HL-60 (cell line): ENCODE data around the gene RNF145.

ENCODE experiments used
- DNase-seq, 2 experiments: peaks; one replicate each; pipeline ENCODE4 v3.0.0-alpha.2; 2010 to 2020; ENCODE audit warnings: low read depth in 1 of 2, low spot score in 1 of 2
- H3K27ac ChIP-seq: fragments of 250-450 bp; sonication (Bioruptor Pico); replicated peaks from 2 replicates; pipeline ENCODE4 v1.5.1; 2020; ENCODE audit warnings: mild to moderate bottlenecking, moderate library complexity
- H3K27me3 ChIP-seq: fragments of 250-450 bp; sonication (Bioruptor Pico); 2 replicates; pipeline ENCODE4 v1.5.1; 2021; ENCODE audit warnings: mild to moderate bottlenecking, moderate library complexity; ENCODE audit not compliant: insufficient read depth, poor library complexity, severe bottlenecking
- H3K4me3 ChIP-seq: replicated peaks from 2 replicates; pipeline ENCODE4 v1.5.1; 2011; ENCODE audit warnings: mild to moderate bottlenecking, control low read depth, low read length; ENCODE audit not compliant: insufficient read depth
- GABPA ChIP-seq: IDR thresholded peaks from 2 replicates; pipeline ENCODE4 v1.6.1; 2012; ENCODE audit warnings: low read depth
- POLR2AphosphoS5 ChIP-seq: IDR thresholded peaks from 2 replicates; pipeline ENCODE4 v1.6.1; 2012; ENCODE audit warnings: low read depth
- SPI1 ChIP-seq: IDR thresholded peaks from 2 replicates; pipeline ENCODE4 v1.6.1; 2012; ENCODE audit warnings: low read depth, mild to moderate bottlenecking, borderline replicate concordance
- TF ChIP-seq, protein P1 (sequence below): IDR thresholded peaks from 2 replicates; pipeline ENCODE4 v1.6.1; 2012; ENCODE audit warnings: low read depth; ENCODE audit not compliant: insufficient replicate concordance
- TF ChIP-seq, protein P2 (sequence below): IDR thresholded peaks from one replicate; pipeline ENCODE4 v1.5.1; 2011; ENCODE audit warnings: low read length, control low read depth, inconsistent platforms; ENCODE audit not compliant: insufficient read depth

RNF145 gene

DNA sequence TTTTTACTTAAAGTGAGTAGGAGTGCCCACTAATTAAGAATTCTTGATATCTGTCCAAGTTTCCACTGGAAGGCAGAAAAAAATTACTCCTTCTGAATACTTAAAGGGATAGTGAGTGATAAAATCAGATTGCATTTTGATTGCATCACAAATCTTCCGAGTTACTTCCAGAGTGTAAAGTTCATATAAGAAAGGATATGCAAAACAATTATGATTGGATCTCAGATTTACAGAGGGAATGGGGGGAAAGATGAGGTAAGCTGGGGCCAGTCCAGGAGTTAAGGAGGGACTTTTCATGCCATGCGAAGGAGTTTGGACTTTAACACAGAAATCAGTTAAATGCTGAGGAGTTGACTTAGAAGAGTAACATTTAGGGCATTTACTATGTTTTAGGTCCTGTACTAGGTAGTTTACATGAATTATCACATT is 9.3 kb upstream of the RNF145 start:
- Histone ChIP-seq H3K27me3 (no peaks in the 10 kb centered on the region), H3K4me3 (no peak overlapping the region), H3K27ac (no peak overlapping the region)
- TF ChIP-seq POLR2AphosphoS5 = no peak
- TF ChIP-seq, protein P1, sequence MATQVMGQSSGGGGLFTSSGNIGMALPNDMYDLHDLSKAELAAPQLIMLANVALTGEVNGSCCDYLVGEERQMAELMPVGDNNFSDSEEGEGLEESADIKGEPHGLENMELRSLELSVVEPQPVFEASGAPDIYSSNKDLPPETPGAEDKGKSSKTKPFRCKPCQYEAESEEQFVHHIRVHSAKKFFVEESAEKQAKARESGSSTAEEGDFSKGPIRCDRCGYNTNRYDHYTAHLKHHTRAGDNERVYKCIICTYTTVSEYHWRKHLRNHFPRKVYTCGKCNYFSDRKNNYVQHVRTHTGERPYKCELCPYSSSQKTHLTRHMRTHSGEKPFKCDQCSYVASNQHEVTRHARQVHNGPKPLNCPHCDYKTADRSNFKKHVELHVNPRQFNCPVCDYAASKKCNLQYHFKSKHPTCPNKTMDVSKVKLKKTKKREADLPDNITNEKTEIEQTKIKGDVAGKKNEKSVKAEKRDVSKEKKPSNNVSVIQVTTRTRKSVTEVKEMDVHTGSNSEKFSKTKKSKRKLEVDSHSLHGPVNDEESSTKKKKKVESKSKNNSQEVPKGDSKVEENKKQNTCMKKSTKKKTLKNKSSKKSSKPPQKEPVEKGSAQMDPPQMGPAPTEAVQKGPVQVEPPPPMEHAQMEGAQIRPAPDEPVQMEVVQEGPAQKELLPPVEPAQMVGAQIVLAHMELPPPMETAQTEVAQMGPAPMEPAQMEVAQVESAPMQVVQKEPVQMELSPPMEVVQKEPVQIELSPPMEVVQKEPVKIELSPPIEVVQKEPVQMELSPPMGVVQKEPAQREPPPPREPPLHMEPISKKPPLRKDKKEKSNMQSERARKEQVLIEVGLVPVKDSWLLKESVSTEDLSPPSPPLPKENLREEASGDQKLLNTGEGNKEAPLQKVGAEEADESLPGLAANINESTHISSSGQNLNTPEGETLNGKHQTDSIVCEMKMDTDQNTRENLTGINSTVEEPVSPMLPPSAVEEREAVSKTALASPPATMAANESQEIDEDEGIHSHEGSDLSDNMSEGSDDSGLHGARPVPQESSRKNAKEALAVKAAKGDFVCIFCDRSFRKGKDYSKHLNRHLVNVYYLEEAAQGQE = no peak
- no peak for TF ChIP-seq GABPA
- TF ChIP-seq, protein P2, sequence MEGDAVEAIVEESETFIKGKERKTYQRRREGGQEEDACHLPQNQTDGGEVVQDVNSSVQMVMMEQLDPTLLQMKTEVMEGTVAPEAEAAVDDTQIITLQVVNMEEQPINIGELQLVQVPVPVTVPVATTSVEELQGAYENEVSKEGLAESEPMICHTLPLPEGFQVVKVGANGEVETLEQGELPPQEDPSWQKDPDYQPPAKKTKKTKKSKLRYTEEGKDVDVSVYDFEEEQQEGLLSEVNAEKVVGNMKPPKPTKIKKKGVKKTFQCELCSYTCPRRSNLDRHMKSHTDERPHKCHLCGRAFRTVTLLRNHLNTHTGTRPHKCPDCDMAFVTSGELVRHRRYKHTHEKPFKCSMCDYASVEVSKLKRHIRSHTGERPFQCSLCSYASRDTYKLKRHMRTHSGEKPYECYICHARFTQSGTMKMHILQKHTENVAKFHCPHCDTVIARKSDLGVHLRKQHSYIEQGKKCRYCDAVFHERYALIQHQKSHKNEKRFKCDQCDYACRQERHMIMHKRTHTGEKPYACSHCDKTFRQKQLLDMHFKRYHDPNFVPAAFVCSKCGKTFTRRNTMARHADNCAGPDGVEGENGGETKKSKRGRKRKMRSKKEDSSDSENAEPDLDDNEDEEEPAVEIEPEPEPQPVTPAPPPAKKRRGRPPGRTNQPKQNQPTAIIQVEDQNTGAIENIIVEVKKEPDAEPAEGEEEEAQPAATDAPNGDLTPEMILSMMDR = no peak
- TF ChIP-seq SPI1 = no peak
- DNase-seq = no peak

DNA sequence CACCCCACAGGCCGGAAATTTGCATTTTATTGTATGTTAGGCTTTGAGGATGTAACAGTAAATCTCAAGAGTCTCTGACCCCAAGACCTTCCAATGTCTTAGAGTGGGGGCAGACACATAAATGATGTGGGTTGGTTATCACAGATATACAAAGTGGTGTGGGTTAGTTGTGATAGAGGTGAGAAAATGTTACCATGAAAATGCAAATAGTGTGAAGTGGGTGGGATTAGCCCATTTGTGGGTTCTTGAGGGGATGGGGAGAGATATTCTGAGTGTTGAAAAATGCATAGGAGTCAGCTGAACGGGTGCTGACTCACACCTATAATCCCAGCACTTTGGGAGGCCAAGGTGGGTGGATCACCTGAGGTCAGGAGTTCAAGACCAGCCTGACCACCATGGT is 7.9 kb upstream of the RNF145 start:
- no peak for DNase-seq
- Histone ChIP-seq H3K27ac (no peak overlapping the region), H3K27me3 (no peaks in the 10 kb centered on the region), H3K4me3 (no peak overlapping the region)
- TF ChIP-seq GABPA = no peak
- TF ChIP-seq, protein P1 = no peak
- TF ChIP-seq POLR2AphosphoS5 = no peak
- TF ChIP-seq, protein P2 = no peak

DNA sequence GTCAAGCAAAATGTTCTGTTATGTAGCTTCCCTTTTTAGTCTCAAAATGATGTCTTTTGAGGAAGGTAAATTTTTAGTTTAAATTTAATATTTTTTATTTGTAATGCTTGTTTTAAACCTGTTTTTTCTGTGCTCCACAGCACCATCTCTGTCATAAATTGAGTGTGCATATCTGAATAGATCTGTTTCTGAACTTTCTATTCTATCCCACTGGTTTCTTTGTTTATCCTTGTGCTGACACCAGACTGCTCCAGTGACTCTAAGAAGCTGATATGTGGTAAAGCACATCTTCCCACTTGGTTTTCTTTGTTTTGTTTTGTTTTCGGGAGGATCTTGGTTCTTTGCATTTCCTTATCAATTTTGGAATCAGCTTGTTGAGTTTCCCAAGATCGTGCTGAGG is 7.1 kb upstream of the RNF145 start:
- TF ChIP-seq GABPA (no peak), SPI1 (no peak), POLR2AphosphoS5 (no peak)
- TF ChIP-seq, protein P1 = no peak
- TF ChIP-seq, protein P2 = no peak
- H3K4me3 ChIP-seq = no peak overlapping the region
- H3K27me3 ChIP-seq = no peaks in the 10 kb centered on the region
- H3K27ac ChIP-seq = peak overlapping the region; percentile 49
- DNase-seq = no peak
